ENCODE results near the gene TNKS1BP1. TPM values are rescaled to one million over a fixed set of nuclear protein-coding genes. Genes with fewer than 3 reads are reported as not detected.

The TNKS1BP1 gene
- total and polyA plus RNA-seq, 7 donors = 26.4 to 133 (median 43.8) TPM

DNA sequence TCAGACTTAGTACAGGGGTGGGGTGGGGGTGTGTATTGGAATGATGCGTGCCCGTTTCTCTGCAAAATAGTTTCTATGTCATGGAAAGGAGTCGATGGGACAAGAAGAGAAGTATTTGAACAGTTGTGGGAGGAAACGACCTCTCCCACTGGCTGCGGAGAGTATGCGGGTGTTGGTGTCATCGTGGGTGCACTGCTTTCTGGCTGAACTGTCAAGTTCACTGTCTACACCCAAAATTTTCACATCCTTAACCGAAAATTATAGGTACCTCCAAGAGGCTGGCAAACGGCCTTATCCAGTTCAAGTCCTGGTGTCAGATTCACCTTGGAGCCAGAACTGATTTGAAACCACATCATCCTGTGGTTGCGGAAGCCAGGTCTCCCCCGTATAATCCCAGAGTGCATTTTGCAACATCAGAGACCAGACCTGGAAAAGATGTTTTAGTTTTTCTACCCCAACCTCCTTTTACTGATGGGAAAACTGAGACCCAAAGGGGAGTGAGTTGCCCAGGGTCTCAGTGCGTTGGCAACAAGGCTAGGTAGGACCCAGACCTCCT lies 11.4 kb upstream of the TNKS1BP1 start:
- TF ChIP-seq POLR2AphosphoS5 (IDR thresholded peaks at IDR 0.05) (no peak), POLR2A (IDR thresholded peaks at IDR 0.05) (no peak), EP300 (IDR thresholded peaks at IDR 0.05) (no peak), CTCF (IDR thresholded peaks at IDR 0.05) (no peak)
- Histone ChIP-seq H3K4me3 (peak overlapping the region; percentile 79 to 99 (median 98)), H3K36me3 (peaks cover 15 to 22% (median 19%) of the 10 kb centered on the region in 4 donors), H3K27ac (peak overlapping the region; percentile 91 to 95 (median 92)), H3K4me1 (peaks cover 0 to 22% (median 15%) of the 10 kb centered on the region in 4 donors), H3K27me3 (no peaks in the 10 kb centered on the region), H3K9me3 (no peaks in the 10 kb centered on the region)
- WGBS, 2 donors = 26 to 29% methylated on average over 12 of the region's 12 CpGs
- no peak for DNase-seq
- intact Hi-C loops (cut with DNase I) = loop anchor here (5.0 kb wide), 1 partner anchor 331 kb away; the partner anchor contains the start of gene ZDHHC5

DNA sequence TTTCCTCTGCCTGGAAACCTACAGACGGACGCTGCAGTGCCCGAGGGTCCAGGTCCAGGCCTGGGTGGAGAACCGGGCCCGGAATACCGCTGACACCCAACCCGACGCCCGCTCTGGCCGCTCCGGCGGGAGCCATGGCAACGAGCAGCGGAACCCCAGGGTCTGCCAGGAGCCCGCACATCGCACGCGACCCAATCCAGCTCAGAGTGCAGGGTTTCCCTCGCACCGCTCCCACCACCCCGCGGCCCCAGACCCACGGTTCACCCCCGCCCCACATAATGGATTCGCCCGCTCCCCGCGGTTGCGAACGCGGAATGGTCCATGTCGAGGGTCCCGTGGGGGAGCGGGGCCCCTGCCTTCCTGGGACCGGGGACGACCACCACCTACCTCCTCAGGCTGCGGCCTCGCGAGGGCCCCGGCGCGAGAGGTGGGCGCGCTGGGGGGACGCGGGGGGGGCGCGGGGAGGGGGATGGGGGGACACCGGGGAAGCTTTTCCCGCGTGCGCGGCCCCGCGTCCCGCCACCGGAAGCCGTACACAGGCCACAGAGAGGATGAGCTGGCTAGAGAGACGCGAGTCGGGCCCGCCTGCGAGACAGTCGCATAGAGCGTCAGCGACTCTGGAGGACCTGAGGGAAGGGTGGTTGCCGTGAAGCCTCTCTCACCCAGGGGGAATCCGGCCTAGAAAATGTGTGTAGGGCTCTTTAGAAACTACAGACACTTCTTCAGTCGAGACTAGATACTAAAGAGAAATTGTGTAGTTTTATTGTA lies 10.8 kb upstream of the TNKS1BP1 start, which contains the start of gene SSRP1:
TSS of gene SSRP1 (minus strand) at position 550 of the 768 bp plus-strand sequence. CDS start 771 bp downstream, outside the sequence.
- peak; percentile 95 for DNase-seq
- intact Hi-C loops (cut with DNase I) = loop anchor here (5.0 kb wide), 1 partner anchor 332 kb away; the partner anchor contains the start of gene ZDHHC5
- 1% methylated on average over 69 of the region's 69 CpGs for WGBS, 2 donors
- Histone ChIP-seq H3K27ac (peak within 1 kb of the TSS; percentile 91 to 95 (median 92)), H3K36me3 (peaks cover 22 to 29% (median 25%) of the 10 kb centered on the region in 4 donors), H3K9me3 (no peaks in the 10 kb centered on the region), H3K4me1 (peaks cover 0 to 22% (median 15%) of the 10 kb centered on the region in 4 donors), H3K4me3 (peak within 1 kb of the TSS; percentile 79 to 99 (median 98)), H3K27me3 (no peaks in the 10 kb centered on the region)
- TF ChIP-seq POLR2AphosphoS5 (IDR thresholded peaks at IDR 0.05) = peak; percentile 32 to 77 (median 72)
- TF ChIP-seq POLR2A (IDR thresholded peaks at IDR 0.05) = peak; percentile 13 to 25
- no peak for TF ChIP-seq EP300 (IDR thresholded peaks at IDR 0.05)
- no peak for TF ChIP-seq CTCF (IDR thresholded peaks at IDR 0.05)

- intact Hi-C loops (cut with DNase I) = loop anchor here (5.0 kb wide), 1 partner anchor 332 kb away; the partner anchor contains the start of gene ZDHHC5
- peaks cover 0 to 22% (median 15%) of the 10 kb centered on the region in 4 donors for H3K4me1 ChIP-seq
- peak overlapping the region; percentile 91 to 95 (median 92) for H3K27ac ChIP-seq
- DNase-seq = no peak
- no peak for TF ChIP-seq EP300 (IDR thresholded peaks at IDR 0.05)
- no peak for TF ChIP-seq CTCF (IDR thresholded peaks at IDR 0.05)
- TF ChIP-seq POLR2A (IDR thresholded peaks at IDR 0.05) = no peak
- TF ChIP-seq POLR2AphosphoS5 (IDR thresholded peaks at IDR 0.05) = no peak
- WGBS, 2 donors = 3 to 6% methylated on average over 7 of the region's 7 CpGs
- no peaks in the 10 kb centered on the region for H3K9me3 ChIP-seq
- peaks cover 27 to 34% (median 30%) of the 10 kb centered on the region in 4 donors for H3K36me3 ChIP-seq
- H3K27me3 ChIP-seq = no peaks in the 10 kb centered on the region
- peak overlapping the region; percentile 79 to 99 (median 98) for H3K4me3 ChIP-seq
These were observed 10.2 kb upstream of the TNKS1BP1 start for GRCh38 chr11:57335023-57335342.

GRCh38 chr11:57332694-57333440 lies 8.1 kb upstream of the TNKS1BP1 start:
- intact Hi-C loops (cut with DNase I) = no loop called here
- WGBS, 2 donors = 95 to 96% methylated on average over 11 of the region's 11 CpGs
- H3K4me1 ChIP-seq = peaks cover 0 to 22% (median 15%) of the 10 kb centered on the region in 4 donors

More at GRCh38 chr11:57332694-57333440, 8.1 kb upstream of the TNKS1BP1 start:
- no peak overlapping the region for H3K27ac ChIP-seq
- no peak for DNase-seq
- H3K27me3 ChIP-seq = no peaks in the 10 kb centered on the region
- no peak for TF ChIP-seq EP300 (IDR thresholded peaks at IDR 0.05)
- no peak for TF ChIP-seq POLR2A (IDR thresholded peaks at IDR 0.05)
- TF ChIP-seq POLR2AphosphoS5 (IDR thresholded peaks at IDR 0.05) = no peak
- no peak for TF ChIP-seq CTCF (IDR thresholded peaks at IDR 0.05)
- H3K9me3 ChIP-seq = no peaks in the 10 kb centered on the region
- no peak overlapping the region for H3K4me3 ChIP-seq
- H3K36me3 ChIP-seq = peaks cover 38 to 55% (median 42%) of the 10 kb centered on the region in 4 donors
